Keratinocyte (primary cell): ENCODE results near the gene SCRG1. TPM values are rescaled to one million over a fixed set of nuclear protein-coding genes. Genes with fewer than 3 reads are reported as not detected.

Experiments used
- DNase-seq: peaks from one replicate; pipeline ENCODE4 v3.0.0-alpha.2; 2011; ENCODE audit warnings: low read depth, missing footprints, low spot score
- FAIRE-seq: peaks from 2 replicates; lab custom pipeline; 2011; peaks lifted over from hg19 to GRCh38; lab: Jason Lieb, UNC
- H2AFZ ChIP-seq: 2 replicates; pipeline ENCODE4 v1.6.0; 2012; ENCODE audit warnings: low read length, control low read depth, inconsistent platforms; ENCODE audit not compliant: control insufficient read depth
- H3K27ac ChIP-seq: 2 replicates; pipeline ENCODE4 v1.5.1; 2011; ENCODE audit warnings: low read length; ENCODE audit not compliant: control insufficient read depth, insufficient read depth
- H3K27me3 ChIP-seq: 3 replicates; pipeline ENCODE4 v1.6.0; 2011; ENCODE audit warnings: low read length; ENCODE audit not compliant: control insufficient read depth, insufficient read depth; ENCODE audit errors: extremely low read depth
- H3K36me3 ChIP-seq, 2 experiments: 2 replicates in 1 of 2; 3 replicates in 1 of 2; pipeline ENCODE4 v1.5.1; 2011; ENCODE audit warnings: low read length in 2 of 2, mild to moderate bottlenecking in 1 of 2; ENCODE audit not compliant: control insufficient read depth in 2 of 2, insufficient read depth in 2 of 2; ENCODE audit errors: extremely low read depth in 1 of 2
- H3K4me1 ChIP-seq: 3 replicates; pipeline ENCODE4 v1.5.1; 2011; ENCODE audit warnings: low read length; ENCODE audit not compliant: control insufficient read depth, insufficient read depth; ENCODE audit errors: extremely low read depth
- H3K4me2 ChIP-seq: 3 replicates; pipeline ENCODE4 v1.6.0; 2011; ENCODE audit warnings: low read depth, low read length; ENCODE audit not compliant: control insufficient read depth, insufficient read depth; ENCODE audit errors: extremely low read depth
- H3K4me3 ChIP-seq, 3 experiments: fragments of 200-600 bp in 1 of 3; sonication (generic) in 1 of 3; 2 replicates in 2 of 3; 3 replicates in 1 of 3; pipeline ENCODE4 v1.5.1; 2011 to 2016; ENCODE audit warnings: low read length in 3 of 3, mild to moderate bottlenecking in 3 of 3, control low read depth in 2 of 3, inconsistent platforms in 1 of 3, low read depth in 1 of 3, mixed read lengths in 1 of 3, mixed run types in 1 of 3, moderate library complexity in 1 of 3; ENCODE audit not compliant: control insufficient read depth in 2 of 3, insufficient read depth in 2 of 3; ENCODE audit errors: extremely low read depth in 1 of 3
- H3K79me2 ChIP-seq: 2 replicates; pipeline ENCODE4 v1.6.0; 2012; ENCODE audit warnings: low read length; ENCODE audit not compliant: control insufficient read depth, insufficient read depth
- H3K9ac ChIP-seq: 3 replicates; pipeline ENCODE4 v1.6.0; 2011; ENCODE audit warnings: low read length; ENCODE audit not compliant: control insufficient read depth, insufficient read depth; ENCODE audit errors: extremely low read depth
- H3K9me1 ChIP-seq: 3 replicates; pipeline ENCODE4 v1.6.0; 2011; ENCODE audit warnings: low read length; ENCODE audit not compliant: control insufficient read depth, insufficient read depth; ENCODE audit errors: extremely low read depth
- H3K9me3 ChIP-seq: 2 replicates; pipeline ENCODE4 v1.5.1; 2012; ENCODE audit warnings: low read depth, low read length; ENCODE audit not compliant: control insufficient read depth
- H4K20me1 ChIP-seq: 3 replicates; pipeline ENCODE4 v1.6.0; 2011; ENCODE audit warnings: low read length; ENCODE audit not compliant: control insufficient read depth, insufficient read depth; ENCODE audit errors: extremely low read depth
- CTCF ChIP-seq, 3 experiments: IDR thresholded peaks in 1 of 3; conservative IDR thresholded peaks in 1 of 3; optimal IDR thresholded peaks in 1 of 3; 2 replicates in 2 of 3; 3 replicates in 1 of 3; pipeline versions ENCODE3 to v1.5.1; 2011; ENCODE audit warnings: low read length in 3 of 3, mild to moderate bottlenecking in 3 of 3, moderate library complexity in 2 of 3, control low read depth in 1 of 3, inconsistent platforms in 1 of 3; ENCODE audit not compliant: insufficient read depth in 2 of 3; ENCODE audit errors: extremely low read depth in 1 of 3
- EZH2 ChIP-seq: IDR thresholded peaks from one replicate; pipeline ENCODE4 v1.6.1; 2012; ENCODE audit warnings: inconsistent platforms, mild to moderate bottlenecking, low read length, moderate library complexity
- dilution Hi-C: fragments of 300-500 bp; cut with MboI; formaldehyde crosslinking; loops from one replicate; pipeline ENCODE4 v1.7.0; 2020; ENCODE audit warnings: low sequenced_read_pairs; ENCODE audit not compliant: extremely low pct_ligation_motif_present
- polyA plus RNA-seq, 5 experiments: library from polyadenylated mRNA; depleted of rRNA in 3 of 5; stranded (reverse) in 3 of 5; stranded (forward) in 1 of 5; unstranded in 1 of 5; fragments of >200 nt; gene quantifications; 1 replicate in 1 of 5; 2 replicates in 3 of 5; 3 replicates in 1 of 5; pipeline versions ENCODE4 v1.2.1 to v1.2.3, GENCODE V29; 2011 to 2012; ENCODE audit warnings: missing spikeins in 2 of 5, low read depth in 1 of 5, low replicate concordance in 1 of 5

Gene SCRG1
- polyA plus RNA-seq, 1 donor (not counting 4 experiments of a cell fraction or from before 2014, with no cell fraction given): not detected

- no peak for TF ChIP-seq EZH2
- no peak for TF ChIP-seq CTCF (optimal IDR thresholded peaks at IDR 0.05 in 1 of 3, IDR thresholded peaks at IDR 0.05 in 1 of 3, conservative IDR thresholded peaks at IDR 0.05 in 1 of 3; ENCODE audit: extremely low read depth in 1 of 3, insufficient read depth in 2 of 3, low read length in 3 of 3)
- H3K4me3 ChIP-seq: no peak overlapping the region
- no peaks in the 10 kb centered on the region for H3K27me3 ChIP-seq
- H3K9me3 ChIP-seq: no peaks in the 10 kb centered on the region
- dilution Hi-C loops: no loop called here
- H3K4me1 ChIP-seq: no peaks in the 10 kb centered on the region
- H3K4me2 ChIP-seq: no peak overlapping the region
- H3K27ac ChIP-seq: no peak overlapping the region
- H3K9me1 ChIP-seq: no peaks in the 10 kb centered on the region
- DNase-seq (no peak), FAIRE-seq (no peak)
- no peaks in the 10 kb centered on the region for H3K36me3 ChIP-seq
- no peak overlapping the region for H3K9ac ChIP-seq
- H3K79me2 ChIP-seq: no peaks in the 10 kb centered on the region
- no peaks in the 10 kb centered on the region for H4K20me1 ChIP-seq
- H2AFZ ChIP-seq: no peak overlapping the region
Measured at GRCh38 chr4:173432430-173432829, 33.5 kb upstream of the SCRG1 start.

GRCh38 chr4:173426064-173426463, 27.1 kb upstream of the SCRG1 start:
- H3K27me3 ChIP-seq: no peaks in the 10 kb centered on the region
- H2AFZ ChIP-seq: no peak overlapping the region
- H3K36me3 ChIP-seq: no peaks in the 10 kb centered on the region
- H3K4me3 ChIP-seq: no peak overlapping the region
- no peaks in the 10 kb centered on the region for H3K9me3 ChIP-seq
- no peaks in the 10 kb centered on the region for H3K79me2 ChIP-seq
- H3K9me1 ChIP-seq: no peaks in the 10 kb centered on the region
- no peak overlapping the region for H3K27ac ChIP-seq
- FAIRE-seq (no peak), DNase-seq (no peak)
- no peak for TF ChIP-seq EZH2
- no peak for TF ChIP-seq CTCF (optimal IDR thresholded peaks at IDR 0.05 in 1 of 3, IDR thresholded peaks at IDR 0.05 in 1 of 3, conservative IDR thresholded peaks at IDR 0.05 in 1 of 3; ENCODE audit: extremely low read depth in 1 of 3, insufficient read depth in 2 of 3, low read length in 3 of 3)
- H3K9ac ChIP-seq: no peak overlapping the region
- H4K20me1 ChIP-seq: no peaks in the 10 kb centered on the region
- dilution Hi-C loops: no loop called here
- no peak overlapping the region for H3K4me2 ChIP-seq
- no peaks in the 10 kb centered on the region for H3K4me1 ChIP-seq
